ENCODE results near the gene MUCL3.

MUCL3 gene

DNA sequence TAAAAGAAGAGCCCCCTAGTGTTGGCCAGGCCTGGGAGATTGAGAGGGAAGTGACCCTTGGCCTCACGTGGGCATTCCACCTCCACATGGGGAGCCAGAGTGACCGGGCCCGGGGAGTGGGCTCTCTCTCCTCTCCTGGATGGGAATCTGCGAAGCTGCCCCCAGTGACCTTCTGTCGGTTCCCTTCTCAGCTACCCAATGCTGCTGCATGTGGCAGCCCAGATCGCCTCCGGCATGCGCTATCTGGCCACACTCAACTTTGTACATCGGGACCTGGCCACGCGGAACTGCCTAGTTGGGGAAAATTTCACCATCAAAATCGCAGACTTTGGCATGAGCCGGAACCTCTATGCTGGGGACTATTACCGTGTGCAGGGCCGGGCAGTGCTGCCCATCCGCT is 42.9 kb upstream of the MUCL3 start:
- no peak overlapping the region for H3K4me3 ChIP-seq (replicated peaks; ENCODE audit: insufficient read depth, low read length)
- peaks cover 3% of the 10 kb centered on the region for H3K27me3 ChIP-seq (ENCODE audit: insufficient read depth, poor library complexity, severe bottlenecking)
- no peak overlapping the region for H3K27ac ChIP-seq (replicated peaks)
- DNase-seq (ENCODE audit: low read depth in 1 of 2, low spot score in 1 of 2): no peak
- TF ChIP-seq GABPA (IDR thresholded peaks at IDR 0.05; ENCODE audit: low read depth): no peak
- no peak for TF ChIP-seq REST (IDR thresholded peaks at IDR 0.05; ENCODE audit: insufficient replicate concordance, low read depth)
- TF ChIP-seq SPI1 (IDR thresholded peaks at IDR 0.05; ENCODE audit: borderline replicate concordance, low read depth): no peak
- TF ChIP-seq CTCF (IDR thresholded peaks at IDR 0.05; ENCODE audit: insufficient read depth, low read length): no peak
- TF ChIP-seq POLR2AphosphoS5 (IDR thresholded peaks at IDR 0.05; ENCODE audit: low read depth): no peak

DNA sequence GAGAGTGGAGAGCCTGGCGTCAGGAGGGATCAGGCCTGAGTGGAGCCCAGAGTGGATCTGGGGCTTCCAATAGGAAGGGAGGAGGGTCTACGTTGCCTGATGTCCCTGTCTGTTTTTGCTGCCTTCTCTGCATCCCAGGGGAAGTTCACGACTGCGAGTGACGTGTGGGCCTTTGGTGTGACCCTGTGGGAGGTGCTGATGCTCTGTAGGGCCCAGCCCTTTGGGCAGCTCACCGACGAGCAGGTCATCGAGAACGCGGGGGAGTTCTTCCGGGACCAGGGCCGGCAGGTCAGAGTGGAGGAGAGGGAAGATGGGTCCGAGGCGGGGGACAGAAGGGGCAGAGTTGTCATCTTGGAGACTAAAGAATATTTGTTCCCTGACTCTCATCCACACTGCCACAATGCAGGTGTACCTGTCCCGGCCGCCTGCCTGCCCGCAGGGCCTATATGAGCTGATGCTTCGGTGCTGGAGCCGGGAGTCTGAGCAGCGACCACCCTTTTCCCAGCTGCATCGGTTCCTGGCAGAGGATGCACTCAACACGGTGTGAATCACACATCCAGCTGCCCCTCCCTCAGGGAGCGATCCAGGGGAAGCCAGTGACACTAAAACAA is 41.9 kb upstream of the MUCL3 start:
- TF ChIP-seq REST (IDR thresholded peaks at IDR 0.05; ENCODE audit: insufficient replicate concordance, low read depth) (no peak), SPI1 (IDR thresholded peaks at IDR 0.05; ENCODE audit: borderline replicate concordance, low read depth) (no peak), POLR2AphosphoS5 (IDR thresholded peaks at IDR 0.05; ENCODE audit: low read depth) (no peak), GABPA (IDR thresholded peaks at IDR 0.05; ENCODE audit: low read depth) (no peak), CTCF (IDR thresholded peaks at IDR 0.05; ENCODE audit: insufficient read depth, low read length) (no peak)
- no peak overlapping the region for H3K4me3 ChIP-seq (replicated peaks; ENCODE audit: insufficient read depth, low read length)
- no peak for DNase-seq (ENCODE audit: low read depth in 1 of 2, low spot score in 1 of 2)
- peaks cover 3% of the 10 kb centered on the region for H3K27me3 ChIP-seq (ENCODE audit: insufficient read depth, poor library complexity, severe bottlenecking)
- no peak overlapping the region for H3K27ac ChIP-seq (replicated peaks)

- Histone ChIP-seq H3K4me3 (replicated peaks; ENCODE audit: insufficient read depth, low read length) (no peak overlapping the region), H3K27me3 (ENCODE audit: insufficient read depth, poor library complexity, severe bottlenecking) (no peaks in the 10 kb centered on the region), H3K27ac (replicated peaks) (no peak overlapping the region)
- DNase-seq (ENCODE audit: low read depth in 1 of 2, low spot score in 1 of 2): no peak
- TF ChIP-seq SPI1 (IDR thresholded peaks at IDR 0.05; ENCODE audit: borderline replicate concordance, low read depth) (no peak), CTCF (IDR thresholded peaks at IDR 0.05; ENCODE audit: insufficient read depth, low read length) (no peak), GABPA (IDR thresholded peaks at IDR 0.05; ENCODE audit: low read depth) (no peak), REST (IDR thresholded peaks at IDR 0.05; ENCODE audit: insufficient replicate concordance, low read depth) (no peak), POLR2AphosphoS5 (IDR thresholded peaks at IDR 0.05; ENCODE audit: low read depth) (no peak)
These were observed 39.8 kb upstream of the MUCL3 start for GRCh38 chr6:30900863-30901417.

Measured in HL-60 (cell line).